Lower lobe of right lung (tissue), 2 donors: Measurements from ENCODE around the gene RNF144B. TPM values are rescaled to one million over a fixed set of nuclear protein-coding genes. Genes with fewer than 3 reads are reported as not detected.

Experiments used
- ATAC-seq, 2 donors: fragments of 200-7000 bp; cut with Tn5 transposase; one replicate each; pipeline ENCODE4 v1.9.1; 2020 to 2022; ENCODE audit warnings: mild to moderate bottlenecking in 2 of 2, moderate library complexity in 2 of 2
- DNase-seq: peaks from one replicate; pipeline ENCODE4 v3.0.0-alpha.2; 2020
- H3K27ac ChIP-seq: fragments of 200-600 bp; one replicate; pipeline ENCODE4 v1.8.0; 2022
- H3K27me3 ChIP-seq: fragments of 200-600 bp; one replicate; pipeline ENCODE4 v1.8.0; 2022; ENCODE audit warnings: low read depth
- H3K36me3 ChIP-seq: fragments of 200-600 bp; one replicate; pipeline ENCODE4 v1.8.0; 2022; ENCODE audit warnings: mild to moderate bottlenecking
- H3K4me1 ChIP-seq: fragments of 200-600 bp; one replicate; pipeline ENCODE4 v1.8.0; 2022
- H3K4me3 ChIP-seq: fragments of 200-600 bp; one replicate; pipeline ENCODE4 v1.8.0; 2022; ENCODE audit warnings: mild to moderate bottlenecking
- H3K9me3 ChIP-seq: fragments of 200-600 bp; one replicate; pipeline ENCODE4 v1.8.0; 2022
- intact Hi-C: fragments of 100-400 bp; cut with DNase I; formaldehyde crosslinking; loops from one replicate; pipeline ENCODE4 v1.11.0; 2022
- total RNA-seq: library from RNA; stranded (reverse); fragmentation: NEBNext Ultra II Directional; extraction: Animal tissue kit (Norgen Biotek cat#: 25700); gene quantifications from one replicate; pipeline ENCODE4 v1.2.1, GENCODE V29; 2021
- TF ChIP-seq, protein P1 (sequence below): fragments of 200-600 bp; IDR thresholded peaks from one replicate; pipeline ENCODE4 v1.8.0; 2022; ENCODE audit warnings: antibody characterized with exemption, mild to moderate bottlenecking
- donor health status: DM: no; HTN: yes; CAD: no; lungs with severe emphysema.

Gene RNF144B
- total RNA-seq, 1 donor from 2014 or later = 109 TPM

GRCh38 chr6:18504232-18504596 lies 117.1 kb downstream of the RNF144B start:
- Histone ChIP-seq H3K36me3 (no peaks in the 10 kb centered on the region), H3K27me3 (no peaks in the 10 kb centered on the region), H3K9me3 (no peaks in the 10 kb centered on the region), H3K4me3 (no peak overlapping the region), H3K27ac (no peak overlapping the region), H3K4me1 (peaks cover 19% of the 10 kb centered on the region)
- TF ChIP-seq, protein P1, sequence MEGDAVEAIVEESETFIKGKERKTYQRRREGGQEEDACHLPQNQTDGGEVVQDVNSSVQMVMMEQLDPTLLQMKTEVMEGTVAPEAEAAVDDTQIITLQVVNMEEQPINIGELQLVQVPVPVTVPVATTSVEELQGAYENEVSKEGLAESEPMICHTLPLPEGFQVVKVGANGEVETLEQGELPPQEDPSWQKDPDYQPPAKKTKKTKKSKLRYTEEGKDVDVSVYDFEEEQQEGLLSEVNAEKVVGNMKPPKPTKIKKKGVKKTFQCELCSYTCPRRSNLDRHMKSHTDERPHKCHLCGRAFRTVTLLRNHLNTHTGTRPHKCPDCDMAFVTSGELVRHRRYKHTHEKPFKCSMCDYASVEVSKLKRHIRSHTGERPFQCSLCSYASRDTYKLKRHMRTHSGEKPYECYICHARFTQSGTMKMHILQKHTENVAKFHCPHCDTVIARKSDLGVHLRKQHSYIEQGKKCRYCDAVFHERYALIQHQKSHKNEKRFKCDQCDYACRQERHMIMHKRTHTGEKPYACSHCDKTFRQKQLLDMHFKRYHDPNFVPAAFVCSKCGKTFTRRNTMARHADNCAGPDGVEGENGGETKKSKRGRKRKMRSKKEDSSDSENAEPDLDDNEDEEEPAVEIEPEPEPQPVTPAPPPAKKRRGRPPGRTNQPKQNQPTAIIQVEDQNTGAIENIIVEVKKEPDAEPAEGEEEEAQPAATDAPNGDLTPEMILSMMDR = no peak
- intact Hi-C loops = loop anchor here (5.0 kb wide), 1 partner anchor 182 kb away; no protein-coding TSS in a partner anchor
- DNase-seq (no peak), ATAC-seq (no peak)

GRCh38 chr6:18506382-18507017 lies 119.3 kb downstream of the RNF144B start:
- intact Hi-C loops = no loop called here
- no peaks in the 10 kb centered on the region for H3K9me3 ChIP-seq
- no peaks in the 10 kb centered on the region for H3K27me3 ChIP-seq
- H3K4me3 ChIP-seq = no peak overlapping the region
- TF ChIP-seq, protein P1 = no peak
- H3K4me1 ChIP-seq = peaks cover 9% of the 10 kb centered on the region
- H3K27ac ChIP-seq = no peak overlapping the region
- DNase-seq = no peak
- H3K36me3 ChIP-seq = no peaks in the 10 kb centered on the region
- ATAC-seq = no peak

DNA sequence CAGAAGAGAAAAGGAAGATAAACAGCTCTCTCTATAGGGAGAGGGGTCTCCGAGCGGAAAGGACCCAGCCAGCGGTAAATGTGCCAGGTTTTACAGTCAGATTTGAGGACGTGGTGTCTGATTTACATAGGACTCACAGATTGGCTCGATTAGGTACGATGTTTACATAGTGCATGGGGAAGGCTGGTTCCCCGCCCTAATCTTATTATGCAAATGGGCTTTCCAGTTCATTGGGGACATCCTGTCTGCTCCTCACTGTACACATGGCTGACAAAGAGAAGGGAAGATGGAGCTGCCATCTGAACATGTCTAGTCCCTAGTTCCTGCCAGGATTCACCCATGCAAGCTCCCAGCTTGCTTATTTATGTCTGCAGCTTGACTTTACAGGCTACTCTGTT lies 119.9 kb downstream of the RNF144B start:
- intact Hi-C loops = no loop called here

DNA sequence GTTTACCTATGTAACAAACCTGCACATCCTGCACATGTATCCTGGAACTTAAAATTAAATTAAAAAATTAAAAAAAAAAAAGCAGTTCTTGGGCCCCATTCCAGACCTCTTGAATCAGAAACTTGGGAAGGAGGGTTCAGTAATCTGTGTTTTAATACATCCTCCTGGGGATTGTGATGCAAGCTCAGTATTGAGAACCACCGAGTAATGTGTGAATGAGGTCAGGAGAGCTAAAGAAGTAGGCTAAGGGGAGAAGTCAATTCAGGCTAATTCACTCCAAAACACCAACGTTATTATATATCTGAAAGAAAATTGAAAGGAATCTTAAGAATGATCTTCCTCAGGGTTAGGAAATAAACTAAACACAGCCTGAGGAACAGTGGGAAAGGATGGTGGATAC lies 120.4 kb downstream of the RNF144B start:
- H3K36me3 ChIP-seq = no peaks in the 10 kb centered on the region
- no peaks in the 10 kb centered on the region for H3K4me1 ChIP-seq
- TF ChIP-seq, protein P1 = no peak
- no peaks in the 10 kb centered on the region for H3K9me3 ChIP-seq
- H3K27me3 ChIP-seq = no peaks in the 10 kb centered on the region
- DNase-seq = no peak
- ATAC-seq = no peak
- no peak overlapping the region for H3K27ac ChIP-seq
- intact Hi-C loops = no loop called here
- no peak overlapping the region for H3K4me3 ChIP-seq

More for the DNA sequence above, 119.9 kb downstream of the RNF144B start:
- Histone ChIP-seq H3K4me1 (peaks cover 4% of the 10 kb centered on the region), H3K9me3 (no peaks in the 10 kb centered on the region), H3K4me3 (no peak overlapping the region), H3K36me3 (no peaks in the 10 kb centered on the region), H3K27me3 (no peaks in the 10 kb centered on the region), H3K27ac (no peak overlapping the region)
- DNase-seq = no peak
- TF ChIP-seq, protein P1 = no peak
- ATAC-seq = no peak

- intact Hi-C loops = no loop called here
- no peaks in the 10 kb centered on the region for H3K9me3 ChIP-seq
- DNase-seq = no peak
- no peaks in the 10 kb centered on the region for H3K27me3 ChIP-seq
- H3K4me3 ChIP-seq = no peak overlapping the region
- TF ChIP-seq, protein P1 = no peak
- no peak overlapping the region for H3K27ac ChIP-seq
- no peak for ATAC-seq
- H3K36me3 ChIP-seq = no peaks in the 10 kb centered on the region
- no peaks in the 10 kb centered on the region for H3K4me1 ChIP-seq
Measured at GRCh38 chr6:18509871-18510643, 122.9 kb downstream of the RNF144B start.
